ENCODE data around the gene HUS1.
"Not testable (repeated sequence)": the region's sequence is repeated elsewhere in the genome, so short reads cannot be mapped to it uniquely, and the experiment has no call there.

The HUS1 gene

GRCh38 chr7:47979145-47979831 lies at the start of gene HUS1:
Gene HUS1, minus strand, starts transcription at chr7:47979615. Its CDS starts 96 bp downstream, at chr7:47979519.
- peak; percentile 93 for DNase-seq

- no peak for DNase-seq
Observed at GRCh38 chr7:48028938-48029337, 49.5 kb upstream of the HUS1 start, which contains the start of gene SUN3. Gene SUN3, minus strand, starts transcription at chr7:48029107. Its CDS starts 169 bp downstream, at chr7:48028938.

- DNase-seq, result no peak
Observed at GRCh38 chr7:48025624-48026023, 46.2 kb upstream of the HUS1 start.

- DNase-seq, result no peak
Observed at GRCh38 chr7:48017674-48018073, 38.3 kb upstream of the HUS1 start.

GRCh38 chr7:48016641-48017040 lies 37.2 kb upstream of the HUS1 start:
- no peak for DNase-seq

- no peak for DNase-seq
Observed at GRCh38 chr7:48011951-48012350, 32.5 kb upstream of the HUS1 start.

- DNase-seq, result no peak
Observed at GRCh38 chr7:48011323-48011722, 31.9 kb upstream of the HUS1 start.

GRCh38 chr7:48009954-48010353 lies 30.5 kb upstream of the HUS1 start:
- no peak for DNase-seq

GRCh38 chr7:48009257-48009656 lies 29.8 kb upstream of the HUS1 start:
- DNase-seq, result no peak

- no peak for DNase-seq
Observed at GRCh38 chr7:48006866-48007265, 27.5 kb upstream of the HUS1 start.

- no peak for DNase-seq
Observed at GRCh38 chr7:48004638-48005037, 25.2 kb upstream of the HUS1 start.

- no peak for DNase-seq
Observed at GRCh38 chr7:48004032-48004431, 24.6 kb upstream of the HUS1 start.

GRCh38 chr7:48000164-48000563 lies 20.7 kb upstream of the HUS1 start:
- not testable (repeated sequence) for DNase-seq

- no peak for DNase-seq
Observed at GRCh38 chr7:47999413-47999812, 20.0 kb upstream of the HUS1 start.

GRCh38 chr7:47992446-47992845 lies 13.0 kb upstream of the HUS1 start:
- DNase-seq, result no peak

- peak; percentile 93 for DNase-seq
Observed at GRCh38 chr7:47991741-47992311, 12.4 kb upstream of the HUS1 start.

GRCh38 chr7:47991270-47991669 lies 11.9 kb upstream of the HUS1 start:
- DNase-seq, result no peak

GRCh38 chr7:47990592-47990991 lies 11.2 kb upstream of the HUS1 start:
- no peak for DNase-seq

- DNase-seq, result not testable (repeated sequence)
Observed at GRCh38 chr7:47989607-47990400, 10.4 kb upstream of the HUS1 start.

- no peak for DNase-seq
Observed at GRCh38 chr7:47988496-47989386, 9.3 kb upstream of the HUS1 start.

GRCh38 chr7:47982610-47983009 lies 3.2 kb upstream of the HUS1 start:
- no peak for DNase-seq

GRCh38 chr7:47980648-47981047 lies 1.2 kb upstream of the HUS1 start:
- not testable (repeated sequence) for DNase-seq

- DNase-seq, result no peak
Observed at GRCh38 chr7:47979832-47980181, 392 bp upstream of the HUS1 start.

Measured in retina (tissue), 1 donor.